ENCODE measurements around the gene RGN.

Gene RGN

DNA sequence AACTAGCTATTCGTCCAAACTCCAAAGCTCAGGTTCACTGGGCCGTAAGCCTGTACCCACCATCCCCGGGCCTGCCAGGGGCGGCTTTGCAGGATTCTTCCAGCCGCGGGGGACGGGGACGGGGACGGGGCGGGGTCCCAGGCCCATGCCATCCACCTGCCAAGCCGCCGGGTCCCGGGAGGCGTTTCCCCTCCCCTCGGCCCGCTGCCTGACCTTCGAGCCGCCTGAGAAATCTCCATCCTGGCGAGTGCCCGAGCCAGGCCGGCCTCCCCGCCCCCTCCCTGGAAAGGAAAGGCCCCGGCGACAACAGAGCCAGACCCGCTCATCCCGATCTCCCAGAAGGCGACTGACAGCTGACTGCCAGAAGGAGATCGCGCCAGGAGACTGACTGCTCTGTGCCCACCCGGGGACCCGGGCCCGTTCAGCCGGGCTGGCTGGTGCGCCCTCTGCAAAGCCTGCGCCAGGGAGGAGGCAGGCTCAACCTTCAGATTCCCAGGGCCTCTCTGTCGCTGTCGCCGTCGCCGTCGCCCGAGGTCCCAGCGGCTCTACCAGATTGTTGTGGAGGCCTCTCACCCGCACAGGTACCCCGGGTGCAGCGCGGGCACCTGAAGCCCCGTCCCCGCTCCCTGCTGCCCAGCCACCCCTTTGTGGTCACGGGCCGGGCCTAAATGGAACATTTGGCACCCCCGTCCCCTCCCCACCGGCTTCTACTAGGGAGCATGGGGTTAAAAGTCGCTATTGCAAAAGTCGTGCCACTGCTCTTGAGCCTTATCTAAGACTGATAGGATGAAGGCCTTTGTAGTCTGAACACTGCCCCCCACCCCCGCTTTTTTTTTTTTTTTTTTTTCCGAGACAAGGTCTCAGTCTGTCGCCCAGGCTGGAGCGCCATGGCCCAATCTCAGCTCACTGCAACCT is at the start of gene RGN:
Gene RGN (plus strand): TSS at position 315 of the 915 bp plus-strand sequence. CDS start 2,702 bp downstream, outside the sequence.
- Mint-ChIP-seq H3K36me3 (ENCODE audit: low read depth) (no peaks in the 10 kb centered on the region), H3K4me1 (ENCODE audit: low read depth) (no peaks in the 10 kb centered on the region), H3K27me3 (no peaks in the 10 kb centered on the region), H3K9me3 (no peaks in the 10 kb centered on the region), H3K4me3 (no peak within 1 kb of the TSS), H3K27ac (no peak within 1 kb of the TSS)

GRCh38 chrX:47030339-47030738 is 47.9 kb upstream of the RGN start:
- Mint-ChIP-seq H3K27ac (no peak overlapping the region), H3K27me3 (no peaks in the 10 kb centered on the region), H3K4me3 (no peak overlapping the region), H3K4me1 (ENCODE audit: low read depth) (no peaks in the 10 kb centered on the region), H3K9me3 (no peaks in the 10 kb centered on the region), H3K36me3 (ENCODE audit: low read depth) (no peaks in the 10 kb centered on the region)

DNA sequence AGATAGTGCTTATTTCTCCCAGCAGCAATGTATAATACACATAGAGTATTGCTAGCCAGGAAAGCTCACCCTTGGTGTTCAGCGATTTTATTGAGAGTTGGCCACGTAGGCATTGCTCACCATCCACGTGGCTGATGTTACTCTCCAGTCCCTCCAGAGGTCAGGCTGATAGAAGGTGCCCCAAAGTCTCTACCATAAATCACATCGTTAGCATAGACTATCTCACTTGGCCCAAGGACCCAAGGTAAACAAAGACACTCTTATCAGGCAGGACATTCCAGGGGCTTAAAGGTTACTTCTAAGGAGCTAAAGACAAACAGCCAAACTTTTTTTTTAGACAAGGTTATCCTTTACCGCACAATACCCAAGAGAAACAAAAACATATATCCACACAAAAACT is 30.3 kb upstream of the RGN start:
- H3K27me3 Mint-ChIP-seq = no peaks in the 10 kb centered on the region
- H3K36me3 Mint-ChIP-seq (ENCODE audit: low read depth) = peaks cover 3% of the 10 kb centered on the region
- H3K9me3 Mint-ChIP-seq = peaks cover 5% of the 10 kb centered on the region
- no peak overlapping the region for H3K4me3 Mint-ChIP-seq
- no peak overlapping the region for H3K27ac Mint-ChIP-seq
- no peaks in the 10 kb centered on the region for H3K4me1 Mint-ChIP-seq (ENCODE audit: low read depth)

GRCh38 chrX:47059142-47059874 is 18.9 kb upstream of the RGN start:
- no peaks in the 10 kb centered on the region for H3K36me3 Mint-ChIP-seq (ENCODE audit: low read depth)
- no peaks in the 10 kb centered on the region for H3K9me3 Mint-ChIP-seq
- H3K27ac Mint-ChIP-seq = no peak overlapping the region
- H3K27me3 Mint-ChIP-seq = no peaks in the 10 kb centered on the region
- no peaks in the 10 kb centered on the region for H3K4me1 Mint-ChIP-seq (ENCODE audit: low read depth)
- H3K4me3 Mint-ChIP-seq = no peak overlapping the region

GRCh38 chrX:47060708-47061107 is 17.5 kb upstream of the RGN start:
- Mint-ChIP-seq H3K27ac (no peak overlapping the region), H3K36me3 (ENCODE audit: low read depth) (no peaks in the 10 kb centered on the region), H3K4me1 (ENCODE audit: low read depth) (no peaks in the 10 kb centered on the region), H3K27me3 (no peaks in the 10 kb centered on the region), H3K4me3 (no peak overlapping the region), H3K9me3 (no peaks in the 10 kb centered on the region)

DNA sequence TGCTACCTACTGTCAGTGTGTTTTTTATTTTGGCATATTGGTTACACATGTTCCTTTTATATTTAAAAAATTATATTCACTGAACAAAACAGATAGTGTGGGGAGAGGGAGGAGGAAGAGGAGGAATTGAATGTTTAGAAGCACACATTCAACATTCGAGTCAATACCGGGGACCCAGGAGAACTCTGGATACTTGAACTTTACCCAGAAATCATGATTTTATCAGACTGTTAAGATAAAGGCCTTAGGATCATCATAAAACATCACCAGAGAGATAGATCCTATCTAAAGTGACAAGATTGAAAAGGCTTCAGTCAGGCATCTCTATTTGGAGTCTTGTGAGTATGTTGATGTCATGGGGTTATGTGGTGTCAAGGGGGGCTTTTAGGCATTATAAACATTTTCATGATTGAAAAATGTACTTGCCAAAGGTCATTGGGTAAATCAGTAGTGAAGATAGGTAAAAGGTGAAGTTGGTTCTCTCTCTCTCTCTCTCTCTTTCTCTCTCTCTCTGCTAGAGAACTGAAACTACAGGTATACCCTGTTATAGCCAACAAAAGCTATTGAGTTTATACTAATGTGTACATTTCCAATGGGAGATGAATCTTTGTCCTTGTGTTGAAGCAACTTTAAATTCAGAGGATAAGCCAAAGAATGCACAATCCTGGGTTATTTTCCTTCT is 16.9 kb upstream of the RGN start:
- Mint-ChIP-seq H3K27ac (no peak overlapping the region), H3K9me3 (no peaks in the 10 kb centered on the region), H3K27me3 (no peaks in the 10 kb centered on the region), H3K4me3 (no peak overlapping the region), H3K36me3 (ENCODE audit: low read depth) (no peaks in the 10 kb centered on the region), H3K4me1 (ENCODE audit: low read depth) (no peaks in the 10 kb centered on the region)

GRCh38 chrX:47063179-47063578 is 15.1 kb upstream of the RGN start:
- Mint-ChIP-seq H3K4me3 (no peak overlapping the region), H3K4me1 (ENCODE audit: low read depth) (no peaks in the 10 kb centered on the region), H3K27ac (no peak overlapping the region), H3K27me3 (no peaks in the 10 kb centered on the region), H3K36me3 (ENCODE audit: low read depth) (no peaks in the 10 kb centered on the region), H3K9me3 (no peaks in the 10 kb centered on the region)

DNA sequence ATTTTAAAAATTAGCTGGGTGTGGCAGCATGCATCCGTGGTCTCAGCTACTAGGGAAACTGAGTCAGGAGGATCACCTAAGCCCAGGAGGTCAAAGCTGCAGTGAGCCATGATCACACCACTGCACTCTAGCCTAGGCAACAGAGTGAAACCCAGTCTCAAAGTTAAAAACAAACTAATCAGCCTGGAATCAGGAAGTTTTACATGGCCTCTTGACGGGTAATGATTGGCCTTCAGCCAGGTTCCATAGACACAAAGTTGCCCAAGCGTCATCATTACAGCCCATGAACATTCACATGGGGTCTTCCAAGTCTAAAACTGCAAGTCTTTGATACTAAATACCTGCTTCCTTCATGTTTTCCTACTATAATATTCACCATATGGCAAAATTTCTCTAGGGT is 10.0 kb upstream of the RGN start:
- no peaks in the 10 kb centered on the region for H3K36me3 Mint-ChIP-seq (ENCODE audit: low read depth)
- no peaks in the 10 kb centered on the region for H3K4me1 Mint-ChIP-seq (ENCODE audit: low read depth)
- no peak overlapping the region for H3K27ac Mint-ChIP-seq
- H3K27me3 Mint-ChIP-seq = no peaks in the 10 kb centered on the region
- H3K9me3 Mint-ChIP-seq = no peaks in the 10 kb centered on the region
- no peak overlapping the region for H3K4me3 Mint-ChIP-seq

DNA sequence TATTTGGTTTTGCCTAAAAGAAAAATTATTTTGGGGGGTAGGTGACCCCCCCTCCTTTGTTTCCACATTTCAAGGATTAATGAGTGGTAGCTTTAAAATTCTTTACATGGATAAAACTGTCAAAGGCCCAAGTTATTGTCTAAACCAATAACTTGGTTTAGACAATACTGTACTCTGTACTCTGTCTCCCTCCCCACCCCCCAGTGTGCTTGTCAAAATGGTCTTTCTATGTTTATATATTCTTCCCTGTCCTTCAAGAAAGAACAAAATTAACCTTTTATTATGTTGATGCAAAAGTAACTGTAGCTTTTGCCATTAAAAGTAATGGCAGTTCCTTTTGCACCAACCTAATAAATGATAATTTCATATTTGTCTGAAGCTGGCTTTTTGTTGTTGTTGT is 9.5 kb upstream of the RGN start:
- Mint-ChIP-seq H3K36me3 (ENCODE audit: low read depth) (no peaks in the 10 kb centered on the region), H3K4me1 (ENCODE audit: low read depth) (no peaks in the 10 kb centered on the region), H3K9me3 (no peaks in the 10 kb centered on the region), H3K27ac (no peak overlapping the region), H3K27me3 (no peaks in the 10 kb centered on the region), H3K4me3 (no peak overlapping the region)

DNA sequence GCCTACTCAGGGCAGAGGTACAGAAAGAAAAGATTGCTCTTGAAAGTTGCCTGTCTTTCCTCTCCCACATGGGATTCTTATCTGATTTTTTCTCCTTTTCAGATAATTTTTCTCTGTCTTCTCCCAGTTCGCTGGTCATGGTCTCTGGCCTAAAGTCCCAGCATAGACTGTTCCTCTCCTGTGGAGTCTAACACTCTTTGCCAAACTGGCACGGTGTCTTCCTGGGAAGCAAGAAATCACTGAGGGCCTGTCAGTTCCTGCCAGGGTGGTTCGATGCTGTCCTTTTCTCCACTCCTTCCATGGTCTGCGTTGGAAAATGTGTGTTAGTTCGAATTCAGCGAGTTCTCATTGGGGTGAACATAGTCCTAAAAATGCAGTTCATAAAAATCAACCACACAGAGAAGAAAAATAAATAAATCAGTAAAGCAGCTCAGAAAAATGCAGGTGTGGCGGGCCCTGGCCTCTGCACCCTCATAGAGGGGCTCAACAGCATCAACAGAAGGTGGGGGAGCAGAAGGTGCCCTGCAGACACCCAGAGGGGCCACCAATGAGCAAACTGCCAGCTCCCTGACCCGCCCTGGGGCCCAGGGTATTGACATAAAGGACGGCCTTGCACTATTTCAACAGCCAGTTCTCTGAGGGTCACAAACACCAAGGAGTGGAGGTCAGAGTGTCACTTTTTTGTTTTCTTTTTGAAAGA is 2.1 kb downstream of the RGN start:
- H3K36me3 Mint-ChIP-seq (ENCODE audit: low read depth) = no peaks in the 10 kb centered on the region
- no peak overlapping the region for H3K27ac Mint-ChIP-seq
- no peaks in the 10 kb centered on the region for H3K27me3 Mint-ChIP-seq
- no peak overlapping the region for H3K4me3 Mint-ChIP-seq
- H3K9me3 Mint-ChIP-seq = no peaks in the 10 kb centered on the region
- H3K4me1 Mint-ChIP-seq (ENCODE audit: low read depth) = no peaks in the 10 kb centered on the region

GRCh38 chrX:47080915-47081236 is 2.6 kb downstream of the RGN start:
- Mint-ChIP-seq H3K27me3 (no peaks in the 10 kb centered on the region), H3K27ac (no peak overlapping the region), H3K4me1 (ENCODE audit: low read depth) (no peaks in the 10 kb centered on the region), H3K9me3 (no peaks in the 10 kb centered on the region), H3K4me3 (no peak overlapping the region), H3K36me3 (ENCODE audit: low read depth) (no peaks in the 10 kb centered on the region)

- H3K4me1 Mint-ChIP-seq (ENCODE audit: low read depth) = peaks cover 17% of the 10 kb centered on the region
- no peak overlapping the region for H3K4me3 Mint-ChIP-seq
- no peaks in the 10 kb centered on the region for H3K9me3 Mint-ChIP-seq
- H3K27ac Mint-ChIP-seq = no peak overlapping the region
- H3K36me3 Mint-ChIP-seq (ENCODE audit: low read depth) = no peaks in the 10 kb centered on the region
- no peaks in the 10 kb centered on the region for H3K27me3 Mint-ChIP-seq
Observed at GRCh38 chrX:47091149-47091775, 13.0 kb downstream of the RGN start.

- no peaks in the 10 kb centered on the region for H3K9me3 Mint-ChIP-seq
- H3K27ac Mint-ChIP-seq = no peak overlapping the region
- H3K27me3 Mint-ChIP-seq = no peaks in the 10 kb centered on the region
- no peaks in the 10 kb centered on the region for H3K36me3 Mint-ChIP-seq (ENCODE audit: low read depth)
- H3K4me1 Mint-ChIP-seq (ENCODE audit: low read depth) = peaks cover 17% of the 10 kb centered on the region
- H3K4me3 Mint-ChIP-seq = no peak overlapping the region
Observed at GRCh38 chrX:47093248-47093647, 15.0 kb downstream of the RGN start.

DNA sequence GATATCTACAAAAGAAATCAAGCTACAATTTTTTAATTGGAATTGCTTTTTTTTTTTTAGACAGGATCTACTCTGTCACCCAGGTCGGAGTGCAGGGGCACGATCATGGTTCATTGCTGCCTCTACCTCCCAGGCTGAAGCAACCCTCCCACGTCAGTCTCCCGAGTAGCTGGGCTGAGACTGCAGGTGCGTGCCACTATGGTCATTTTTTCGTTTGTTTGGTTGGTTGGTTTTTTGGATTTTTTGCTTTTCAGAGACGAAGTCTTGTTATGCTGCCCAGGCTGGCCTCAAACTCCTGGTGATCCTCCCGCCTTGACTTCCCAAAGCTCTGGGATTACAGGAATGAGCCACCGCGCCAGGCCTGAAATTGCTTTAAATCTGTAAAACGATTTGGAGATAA is 15.6 kb downstream of the RGN start:
- no peaks in the 10 kb centered on the region for H3K36me3 Mint-ChIP-seq (ENCODE audit: low read depth)
- no peak overlapping the region for H3K27ac Mint-ChIP-seq
- H3K9me3 Mint-ChIP-seq = no peaks in the 10 kb centered on the region
- peaks cover 17% of the 10 kb centered on the region for H3K4me1 Mint-ChIP-seq (ENCODE audit: low read depth)
- no peak overlapping the region for H3K4me3 Mint-ChIP-seq
- no peaks in the 10 kb centered on the region for H3K27me3 Mint-ChIP-seq

Measured in stimulated activated naive CD8-positive, alpha-beta T cell treated with anti-CD3 and anti-CD28 coated beads, Interleukin-15, Interleukin-2, amounts not matched to agents 100 ng/mL and 50 ng/mL, for 24 hours (primary cell).